Progenitor cell of endocrine pancreas (in vitro differentiated cells): ENCODE results near the gene RASSF8. TPM values are rescaled to one million over a fixed set of nuclear protein-coding genes. Genes with fewer than 3 reads are reported as not detected.

Experiments
- DNase-seq: peaks from one replicate; pipeline ENCODE4 v3.0.0; 2021; ENCODE audit warnings: low spot score; ENCODE audit not compliant: unreplicated experiment
- H3K27ac Mint-ChIP-seq: 2 replicates; pipeline ENCODE4 v1.8.0; 2021; ENCODE audit warnings: mild to moderate bottlenecking, moderate library complexity, mixed read lengths
- H3K27me3 Mint-ChIP-seq: 2 replicates; pipeline ENCODE4 v1.8.0; 2021; ENCODE audit warnings: mixed read lengths
- H3K36me3 Mint-ChIP-seq: 2 replicates; pipeline ENCODE4 v1.8.0; 2022; ENCODE audit warnings: mixed read lengths; ENCODE audit not compliant: insufficient read depth
- H3K4me1 Mint-ChIP-seq: 2 replicates; pipeline ENCODE4 v1.8.0; 2021; ENCODE audit warnings: low read depth, mixed read lengths
- H3K4me3 Mint-ChIP-seq: 2 replicates; pipeline ENCODE4 v1.8.0; 2021; ENCODE audit warnings: low read depth, mild to moderate bottlenecking, moderate library complexity, mixed read lengths
- H3K9me3 Mint-ChIP-seq: 2 replicates; pipeline ENCODE4 v1.8.0; 2021; ENCODE audit warnings: low read depth, mixed read lengths
- CTCF ChIP-seq: fragments of 200-600 bp; sonication (generic); IDR thresholded peaks from one replicate; pipeline ENCODE4 v1.5.0; 2021; ENCODE audit warnings: antibody characterized with exemption, mild to moderate bottlenecking; ENCODE audit not compliant: unreplicated experiment
- total RNA-seq: library from RNA; stranded (reverse); gene quantifications from 2 replicates; pipeline ENCODE4 v1.2.1, GENCODE V29; 2021

RASSF8 gene
- total RNA-seq, 1 donor from 2014 or later = 38.8 TPM

DNA sequence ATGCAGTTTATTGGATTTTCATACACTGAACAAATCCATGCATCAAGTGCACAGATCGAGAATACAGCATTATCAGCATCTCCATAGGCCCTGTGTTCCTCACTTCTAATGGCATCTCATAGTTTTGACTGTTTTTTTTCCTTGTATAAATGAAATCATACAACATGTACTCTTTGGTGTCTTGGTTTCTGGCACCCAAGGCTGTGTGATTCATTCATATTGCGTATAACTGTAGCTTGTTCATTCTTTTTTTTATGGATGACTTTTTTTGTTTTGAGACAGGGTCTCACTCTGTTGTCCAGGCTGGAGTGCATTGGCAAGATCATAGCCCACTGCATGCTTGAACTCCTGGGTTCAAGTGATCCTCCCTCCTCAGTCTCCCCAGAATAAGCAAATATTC lies 14.3 kb downstream of the RASSF8 start:
- Mint-ChIP-seq H3K27me3 (peaks cover 7% of the 10 kb centered on the region), H3K4me1 (peaks cover 19% of the 10 kb centered on the region)

GRCh38 chr12:25975179-25975578 lies 16.7 kb downstream of the RASSF8 start:
- no peak overlapping the region for H3K4me3 Mint-ChIP-seq
- no peak overlapping the region for H3K27ac Mint-ChIP-seq

More for the DNA sequence above, 14.3 kb downstream of the RASSF8 start:
- H3K36me3 Mint-ChIP-seq = peaks cover 2% of the 10 kb centered on the region
- no peak for DNase-seq
- no peak overlapping the region for H3K27ac Mint-ChIP-seq
- TF ChIP-seq CTCF = no peak
- no peaks in the 10 kb centered on the region for H3K9me3 Mint-ChIP-seq
- no peak overlapping the region for H3K4me3 Mint-ChIP-seq

GRCh38 chr12:25975682-25976081 lies 17.2 kb downstream of the RASSF8 start:
- Mint-ChIP-seq H3K9me3 (no peaks in the 10 kb centered on the region), H3K4me3 (no peak overlapping the region)
- TF ChIP-seq CTCF = no peak

More at GRCh38 chr12:25975179-25975578, 16.7 kb downstream of the RASSF8 start:
- Mint-ChIP-seq H3K9me3 (no peaks in the 10 kb centered on the region), H3K27me3 (peaks cover 7% of the 10 kb centered on the region), H3K36me3 (peaks cover 2% of the 10 kb centered on the region), H3K4me1 (peaks cover 17% of the 10 kb centered on the region)
- no peak for DNase-seq
- no peak for TF ChIP-seq CTCF

DNA sequence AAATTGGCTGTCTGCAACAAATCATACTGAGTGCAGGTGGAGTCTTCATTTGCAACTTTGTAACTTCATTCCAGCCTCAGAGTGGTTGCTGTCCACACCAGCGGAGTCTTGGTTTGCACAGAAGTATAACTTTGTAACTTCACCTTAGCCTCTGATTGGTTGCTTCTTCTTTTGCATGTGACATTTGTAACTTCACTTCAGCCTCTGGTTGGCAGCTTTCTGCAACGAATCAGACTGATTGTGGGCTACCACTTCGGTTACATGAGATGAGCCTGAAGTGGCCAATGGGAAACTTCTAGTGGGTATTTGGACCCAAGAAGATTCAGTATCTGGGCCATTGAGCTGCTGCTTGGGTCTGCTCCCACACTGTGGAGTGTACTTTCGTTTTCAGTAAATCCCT lies 17.8 kb downstream of the RASSF8 start:
- H3K9me3 Mint-ChIP-seq = no peaks in the 10 kb centered on the region
- DNase-seq = no peak
- no peak overlapping the region for H3K4me3 Mint-ChIP-seq
- TF ChIP-seq CTCF = no peak
- H3K27ac Mint-ChIP-seq = no peak overlapping the region
- peaks cover 2% of the 10 kb centered on the region for H3K36me3 Mint-ChIP-seq
- peaks cover 7% of the 10 kb centered on the region for H3K27me3 Mint-ChIP-seq
- H3K4me1 Mint-ChIP-seq = peaks cover 17% of the 10 kb centered on the region

More at GRCh38 chr12:25975682-25976081, 17.2 kb downstream of the RASSF8 start:
- Mint-ChIP-seq H3K4me1 (peaks cover 17% of the 10 kb centered on the region), H3K27ac (no peak overlapping the region), H3K36me3 (peaks cover 2% of the 10 kb centered on the region), H3K27me3 (peaks cover 7% of the 10 kb centered on the region)
- no peak for DNase-seq

DNA sequence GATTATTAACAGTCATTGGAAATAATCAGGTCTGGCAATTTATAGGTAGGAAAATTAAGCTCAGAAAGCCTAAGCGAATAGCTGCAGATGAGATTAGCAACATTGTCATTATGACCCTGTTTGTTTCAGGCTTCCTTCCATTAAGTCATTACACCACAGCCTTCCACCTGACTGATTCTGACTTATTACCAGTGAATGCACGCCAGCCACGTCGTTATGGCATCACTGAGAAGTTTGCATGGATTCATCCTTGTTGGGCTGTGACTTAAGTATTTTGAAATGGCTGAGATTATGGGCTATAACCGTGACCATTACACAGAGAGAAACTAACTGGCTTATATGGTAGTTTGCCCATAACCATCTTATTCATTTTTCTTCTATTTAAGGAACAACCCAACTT lies 18.6 kb downstream of the RASSF8 start:
- Mint-ChIP-seq H3K27me3 (peaks cover 7% of the 10 kb centered on the region), H3K27ac (no peak overlapping the region), H3K9me3 (no peaks in the 10 kb centered on the region), H3K4me1 (peaks cover 22% of the 10 kb centered on the region), H3K4me3 (no peak overlapping the region), H3K36me3 (peaks cover 2% of the 10 kb centered on the region)
- DNase-seq = no peak
- no peak for TF ChIP-seq CTCF
